Stimulated activated CD4-positive, alpha-beta T cell treated with anti-CD3 and anti-CD28 coated beads, Interleukin-4, amount 100 ng/mL, for 48 hours (primary cell): ENCODE measurements around the gene CDON.
"Not testable (repeated sequence)": the region's sequence is repeated elsewhere in the genome, so short reads cannot be mapped to it uniquely, and the experiment has no call there.

Experiments
- DNase-seq, 2 donors: peaks; one replicate each; pipeline ENCODE4 v3.0.0-alpha.2; 2020; ENCODE audit warnings: low read depth in 2 of 2

CDON gene

GRCh38 chr11:126046570-126047195 is 16.0 kb downstream of the CDON start:
- DNase-seq: no peak

- no peak for DNase-seq
Observed at GRCh38 chr11:126039485-126040271, 23.0 kb downstream of the CDON start.

- no peak for DNase-seq
Observed at GRCh38 chr11:126035718-126036117, 26.9 kb downstream of the CDON start.

- DNase-seq: no peak
Observed at GRCh38 chr11:126034933-126035425, 27.7 kb downstream of the CDON start.

- DNase-seq: no peak
Observed at GRCh38 chr11:126034039-126034932, 28.4 kb downstream of the CDON start.

GRCh38 chr11:126032375-126032774 is 30.3 kb downstream of the CDON start:
- DNase-seq: no peak

GRCh38 chr11:126029805-126030204 is 32.9 kb downstream of the CDON start:
- DNase-seq: no peak

GRCh38 chr11:126029237-126029636 is 33.4 kb downstream of the CDON start:
- DNase-seq: no peak

- not testable (repeated sequence) for DNase-seq
Observed at GRCh38 chr11:126028534-126028933, 34.1 kb downstream of the CDON start.

- DNase-seq: no peak
Observed at GRCh38 chr11:126026579-126026978, 36.1 kb downstream of the CDON start.

- DNase-seq: no peak
Observed at GRCh38 chr11:126025822-126026221, 36.8 kb downstream of the CDON start.

GRCh38 chr11:126024123-126024522 is 38.5 kb downstream of the CDON start:
- DNase-seq: no peak

- DNase-seq: no peak
Observed at GRCh38 chr11:126012852-126013251, 49.8 kb downstream of the CDON start.

- DNase-seq: no peak
Observed at GRCh38 chr11:126011754-126012153, 50.9 kb downstream of the CDON start.

- no peak for DNase-seq
Observed at GRCh38 chr11:126011265-126011664, 51.4 kb downstream of the CDON start.

GRCh38 chr11:126008956-126009355 is 53.7 kb downstream of the CDON start:
- DNase-seq: no peak

- no peak for DNase-seq
Observed at GRCh38 chr11:126007238-126007637, 55.4 kb downstream of the CDON start.

GRCh38 chr11:126006068-126006467 is 56.6 kb downstream of the CDON start:
- no peak for DNase-seq

- no peak for DNase-seq
Observed at GRCh38 chr11:126002181-126002580, 60.5 kb downstream of the CDON start.

GRCh38 chr11:125999234-125999880 is 63.3 kb downstream of the CDON start:
- DNase-seq: no peak

GRCh38 chr11:125998267-125998666 is 64.4 kb downstream of the CDON start:
- no peak for DNase-seq

- DNase-seq: peak; percentile 60 to 61
Observed at GRCh38 chr11:125995313-125995712, 67.4 kb downstream of the CDON start.
